K562 (cell line): ENCODE data around the gene ARID3A. TPM values are rescaled to one million over a fixed set of nuclear protein-coding genes. Genes with fewer than 3 reads are reported as not detected.

Experiments
- RREB1 ChIP-seq: fragments of 250-450 bp; sonication (Bioruptor Pico); IDR thresholded peaks from 2 replicates; pipeline ENCODE4 v1.4.0; 2020
- ZNF140 ChIP-seq: fragments of 250-450 bp; sonication (Bioruptor Pico); IDR thresholded peaks from 2 replicates; pipeline ENCODE4 v1.8.0; 2021; ENCODE audit warnings: moderate library complexity, mild to moderate bottlenecking, inconsistent platforms
- ZNF316 ChIP-seq: fragments of 450-650 bp; IDR thresholded peaks from 2 replicates; pipeline ENCODE4 v1.6.1; 2016
- ZNF444 ChIP-seq: fragments of 250-450 bp; sonication (Bioruptor Pico); IDR thresholded peaks from 2 replicates; pipeline ENCODE4 v1.4.0; 2020; ENCODE audit warnings: mild to moderate bottlenecking, moderate library complexity
- polyA plus RNA-seq, 8 experiments: library from polyadenylated mRNA; depleted of rRNA in 4 of 8; stranded (reverse) in 5 of 8; unstranded in 3 of 8; fragments of >200 nt; fragmentation: Nextera tagmentation in 2 of 8; fragmentation: Illumina TruSeq in 1 of 8; extraction: Ambion mirVana in 2 of 8; extraction: Trizol in 1 of 8; gene quantifications; 2 replicates each; pipeline versions ENCODE4 v1.2.1 to v1.2.3, GENCODE V29; 2011 to 2014; ENCODE audit warnings: inconsistent platforms in 1 of 8, missing spikeins in 1 of 8
- total RNA-seq, 7 experiments: library from RNA; depleted of rRNA in 6 of 7; stranded (reverse); fragments of >200 nt in 6 of 7; fragmentation: Illumina TruSeq in 2 of 7; extraction: Trizol in 2 of 7; gene quantifications; 2 replicates each; pipeline versions ENCODE4 v1.2.1 to v1.2.3, GENCODE V29; 2011 to 2021; ENCODE audit warnings: low replicate concordance in 1 of 7

ARID3A gene
- total and polyA plus RNA-seq, 9 of the 15 experiments (the other 6 are each of a cell fraction or from before 2014, with no cell fraction given): 1.4 to 118 (median 31.2) TPM

GRCh38 chr19:972281-972680 is 46.4 kb downstream of the ARID3A start (continued):
- no peak for TF ChIP-seq RREB1 (CRISPR knock-in tag)
- no peak for TF ChIP-seq ZNF316
- TF ChIP-seq ZNF140: no peak
- TF ChIP-seq ZNF444: no peak
